HepG2 (cell line): Measurements from ENCODE around the gene BGN. TPM values are rescaled to one million over a fixed set of nuclear protein-coding genes. Genes with fewer than 3 reads are reported as not detected.

ENCODE experiments used
- ATAC-seq: fragments of 200-7000 bp; cut with Tn5 transposase; 3 replicates; pipeline ENCODE4 v1.9.1; 2020; ENCODE audit warnings: mild to moderate bottlenecking, moderate library complexity
- BruUV-seq: library from RNA; stranded (reverse); fragments of 400-500 nt; replicated peaks from 2 replicates; lab custom pipeline; 2021; lab: Mats Ljungman, UMichigan
- CTCF ChIA-PET: fragments of 300-600 bp; formaldehyde crosslinking; extraction: SDS; loops from one replicate; lab custom pipeline; 2021; ENCODE audit warnings: low total read pairs, inconsistent platforms, low intra/inter-chr PET ratio; lab: Yijun Ruan, JAX
- POLR2A ChIA-PET: fragments of 350-600 bp; sonication (Branson Sonifier 250); formaldehyde crosslinking; loops from one replicate; lab custom pipeline; 2020; ENCODE audit warnings: antibody characterized with exemption, inconsistent platforms; lab: Yijun Ruan, JAX
- DNase-seq: peaks from one replicate; pipeline ENCODE4 v3.0.0-alpha.2; 2015; ENCODE audit warnings: low spot score
- FAIRE-seq: peaks from 3 replicates; lab custom pipeline; 2011; peaks lifted over from hg19 to GRCh38; lab: Jason Lieb, UNC
- H2AFZ ChIP-seq: one replicate; pipeline ENCODE4 v1.6.1; 2011; ENCODE audit warnings: low read length, inconsistent platforms
- H3K27ac ChIP-seq: fragments of 300-600 bp; 3 replicates; pipeline ENCODE4 v1.8.0; 2011; ENCODE audit warnings: mixed run types, mild to moderate bottlenecking, mixed read lengths, low read length, inconsistent platforms; ENCODE audit not compliant: insufficient read depth; ENCODE audit errors: extremely low read length
- H3K27me3 ChIP-seq, 2 experiments: fragments of 200-600 bp in 1 of 2; 2 replicates in 1 of 2; 3 replicates in 1 of 2; pipeline versions ENCODE4 v1.6.0 to v1.8.0; 2011; ENCODE audit warnings: low read length in 2 of 2, mild to moderate bottlenecking in 2 of 2, moderate library complexity in 2 of 2, inconsistent platforms in 1 of 2; ENCODE audit not compliant: insufficient read depth in 2 of 2, control insufficient read depth in 1 of 2
- H3K36me3 ChIP-seq, 2 experiments: fragments of 200-600 bp in 1 of 2; replicated peaks in 1 of 2; 2 replicates in 1 of 2; 3 replicates in 1 of 2; pipeline versions ENCODE4 v1.5.1 to v1.8.0; 2011; ENCODE audit warnings: low read length in 2 of 2, inconsistent platforms in 1 of 2; ENCODE audit not compliant: insufficient read depth in 2 of 2, control insufficient read depth in 1 of 2
- H3K4me1 ChIP-seq: 2 replicates; pipeline ENCODE4 v1.5.1; 2012; ENCODE audit warnings: low read length, inconsistent platforms; ENCODE audit not compliant: insufficient read depth
- H3K4me2 ChIP-seq: 2 replicates; pipeline ENCODE4 v1.6.0; 2011; ENCODE audit warnings: low read depth, low read length, inconsistent platforms
- H3K4me3 ChIP-seq, 3 experiments: fragments of 200-600 bp in 1 of 3; sonication (generic), shearing (Covaris generic) in 1 of 3; replicated peaks in 1 of 3; 2 replicates each; pipeline ENCODE4 v1.5.1; 2011 to 2016; ENCODE audit warnings: low read length in 3 of 3, inconsistent platforms in 2 of 3, low read depth in 2 of 3, mild to moderate bottlenecking in 2 of 3, control low read depth in 1 of 3, mixed read lengths in 1 of 3; ENCODE audit not compliant: insufficient read depth in 1 of 3
- H3K79me2 ChIP-seq: one replicate; pipeline ENCODE4 v1.6.1; 2011; ENCODE audit warnings: low read length, inconsistent platforms; ENCODE audit not compliant: insufficient read depth
- H3K9ac ChIP-seq: 2 replicates; pipeline ENCODE4 v1.6.0; 2011; ENCODE audit warnings: mild to moderate bottlenecking, low read depth, low read length, inconsistent platforms; ENCODE audit not compliant: insufficient read depth
- H3K9me3 ChIP-seq: 2 replicates; pipeline ENCODE4 v1.5.1; 2012; ENCODE audit warnings: mild to moderate bottlenecking, low read length
- H4K20me1 ChIP-seq: 2 replicates; pipeline ENCODE4 v1.6.0; 2011; ENCODE audit warnings: inconsistent platforms, mild to moderate bottlenecking, low read length, moderate library complexity; ENCODE audit not compliant: insufficient read depth
- AGO2 ChIP-seq: fragments of 200-400 bp; formaldehyde crosslinking; optimal IDR thresholded peaks from 2 replicates; pipeline ENCODE3; 2017; ENCODE audit warnings: mild to moderate bottlenecking, low read depth, low read length, moderate library complexity
- DNMT1 ChIP-seq: sonication (generic); formaldehyde crosslinking; IDR thresholded peaks from 2 replicates; pipeline ENCODE4 v1.5.1; 2020; ENCODE audit warnings: mild to moderate bottlenecking, missing genetic modification reagents
- FOSL2 ChIP-seq: sonication (generic); formaldehyde crosslinking; IDR thresholded peaks from 2 replicates; pipeline ENCODE4 v1.4.0; 2020; ENCODE audit warnings: missing genetic modification reagents
- HDAC2 ChIP-seq: sonication (generic); formaldehyde crosslinking; IDR thresholded peaks from 2 replicates; pipeline ENCODE4 v1.4.0; 2020; ENCODE audit warnings: missing genetic modification reagents
- HOXD1 ChIP-seq: sonication (generic); formaldehyde crosslinking; IDR thresholded peaks from 2 replicates; pipeline ENCODE4 v1.5.0; 2020; ENCODE audit warnings: missing genetic modification reagents
- RNF2 ChIP-seq: fragments of 450-650 bp; conservative IDR thresholded peaks from 2 replicates; pipeline ENCODE4 v1.6.1; 2016; ENCODE audit warnings: low read depth
- SRSF9 ChIP-seq: fragments of 200-400 bp; formaldehyde crosslinking; IDR thresholded peaks from 2 replicates; pipeline ENCODE4 v1.6.1; 2018; ENCODE audit warnings: borderline replicate concordance, mild to moderate bottlenecking, low read depth, low read length; ENCODE audit not compliant: insufficient read depth, poor library complexity, severe bottlenecking
- TBL1XR1 ChIP-seq: fragments of 150-350 bp; IDR thresholded peaks from 2 replicates; pipeline ENCODE4 v1.6.1; 2014; ENCODE audit warnings: borderline replicate concordance, low read length; ENCODE audit not compliant: partially characterized antibody
- ZBTB3 ChIP-seq: sonication (generic); formaldehyde crosslinking; IDR thresholded peaks from 2 replicates; pipeline ENCODE4 v1.4.0; 2020; ENCODE audit warnings: low read depth, mild to moderate bottlenecking, moderate library complexity, missing genetic modification reagents, borderline replicate concordance
- ZNF138 ChIP-seq: sonication (generic); formaldehyde crosslinking; IDR thresholded peaks from 2 replicates; pipeline ENCODE4 v1.5.0; 2020; ENCODE audit warnings: mild to moderate bottlenecking, low read depth, missing genetic modification reagents
- ZNF383 ChIP-seq: sonication (generic); formaldehyde crosslinking; IDR thresholded peaks from 2 replicates; pipeline ENCODE4 v1.4.0; 2020; ENCODE audit warnings: missing genetic modification reagents, mild to moderate bottlenecking, borderline replicate concordance
- ZNF768 ChIP-seq: sonication (generic); formaldehyde crosslinking; IDR thresholded peaks from 2 replicates; pipeline ENCODE4 v1.4.0; 2020; ENCODE audit warnings: missing genetic modification reagents
- WGBS: methylation state at CpG from one replicate; pipeline ENCODE4 v1.1.6; 2017; ENCODE audit warnings: low lambda C conversion rate; 5-methylcytosine and 5-hydroxymethylcytosine counted together
- in situ Hi-C: cut with HindIII; loops from 2 replicates; pipeline ENCODE4 v1.10.0; 2017; ENCODE audit warnings: low pct_unique_long_range_greater_than_20kb; ENCODE audit not compliant: extremely low pct_ligation_motif_present
- intact Hi-C: fragments of 100-400 bp; cut with micrococcal nuclease; formaldehyde crosslinking; loops from one replicate; pipeline ENCODE4 v1.10.0; 2022; ENCODE audit not compliant: unreplicated experiment
- polyA plus RNA-seq, 8 experiments: library from polyadenylated mRNA; depleted of rRNA in 3 of 8; stranded (reverse) in 7 of 8; unstranded in 1 of 8; fragments of >200 nt; fragmentation: Illumina TruSeq in 4 of 8; extraction: Trizol in 4 of 8; gene quantifications; 2 replicates each; pipeline versions ENCODE4 v1.2.1 to v1.2.3, GENCODE V29; 2011 to 2016; ENCODE audit warnings: low read depth in 4 of 8, missing spikeins in 1 of 8, mixed read lengths in 1 of 8; ENCODE audit not compliant: insufficient read depth in 1 of 8
- total RNA-seq, 5 experiments: library from RNA; depleted of rRNA; stranded (reverse); fragments of >200 nt; fragmentation: Illumina TruSeq; extraction: Trizol; gene quantifications; 2 replicates each; pipeline ENCODE4 v1.2.3, GENCODE V29; 2016; ENCODE audit warnings: low read depth in 1 of 5
- TF ChIP-seq, protein P1 (sequence below): sonication (generic); formaldehyde crosslinking; IDR thresholded peaks from 2 replicates; pipeline ENCODE4 v1.4.0; 2020; ENCODE audit warnings: missing genetic modification reagents; ENCODE audit errors: not compliant biosample characterization
- TF ChIP-seq, protein P2 (sequence below): sonication (generic); formaldehyde crosslinking; conservative IDR thresholded peaks from 2 replicates; pipeline ENCODE4 v1.8.1; 2023; ENCODE audit warnings: missing genetic modification reagents
- TF ChIP-seq, protein P3 (sequence below): sonication (generic); formaldehyde crosslinking; IDR thresholded peaks from 2 replicates; pipeline ENCODE4 v1.4.0; 2020; ENCODE audit warnings: missing genetic modification reagents

The BGN gene
- total and polyA plus RNA-seq, 2 of the 13 experiments (the other 11 are each of a cell fraction or from before 2014, with no cell fraction given): 0.18 to 0.63 TPM

DNA sequence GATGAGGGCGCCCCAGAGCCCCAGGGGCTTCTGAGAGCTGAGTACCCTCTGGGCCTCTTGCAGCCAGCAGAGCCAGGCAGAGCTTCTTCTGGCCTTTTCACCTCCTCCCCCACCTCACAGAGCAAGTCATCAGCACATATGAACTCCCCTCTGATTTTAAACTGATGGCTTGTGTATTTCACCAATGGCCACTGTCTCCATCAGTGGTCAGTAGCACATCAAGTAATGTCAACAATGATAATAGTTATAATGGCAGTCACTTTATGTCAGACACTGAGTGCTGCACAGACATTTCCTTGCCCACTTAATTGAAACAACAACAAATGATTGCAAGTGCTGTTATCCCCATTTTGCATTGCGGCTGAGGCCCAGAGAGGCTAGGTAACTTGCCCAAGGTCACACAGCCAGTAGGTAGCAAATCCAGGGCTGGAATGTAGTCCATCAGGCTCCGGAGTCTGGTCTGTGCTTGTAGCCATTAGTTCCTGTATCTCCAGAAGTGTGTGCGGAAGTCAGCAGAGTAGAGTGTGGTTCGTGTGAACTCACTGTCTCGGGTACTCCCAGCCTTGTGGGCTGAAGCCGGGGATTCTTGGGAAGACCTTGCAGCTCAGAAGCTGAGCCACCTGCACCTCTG is 25.6 kb downstream of the BGN start:
- Histone ChIP-seq H3K4me3 (no peak overlapping the region), H3K4me1 (no peaks in the 10 kb centered on the region), H3K9ac (no peak overlapping the region), H3K79me2 (no peaks in the 10 kb centered on the region), H4K20me1 (no peaks in the 10 kb centered on the region), H3K27me3 (peaks cover 0 to 13% of the 10 kb centered on the region in 2 experiments; a peak in 1 of 5 replicates), H3K4me2 (no peak overlapping the region), H2AFZ (no peak overlapping the region)
- DNase-seq: no peak
- ATAC-seq: no peak
- CTCF ChIA-PET: no interaction called here
- in situ Hi-C loops: no loop called here
- 80% methylated on average over 1 of the region's 7 CpGs for whole genome bisulfite sequencing
- FAIRE-seq: no peak
- TF ChIP-seq ZNF768 (peak; percentile 70; the same call in 1 of the 2 replicates), TBL1XR1 (no peak)
- TF ChIP-seq, all 625 proteins: peak for 1
- Histone ChIP-seq H3K9me3 (no peaks in the 10 kb centered on the region), H3K27ac (no peak overlapping the region), H3K36me3 (no peaks in the 10 kb centered on the region)
- intact Hi-C loops: no loop called here
- no TSS peak for BruUV-seq
- POLR2A ChIA-PET: no interaction called here

DNA sequence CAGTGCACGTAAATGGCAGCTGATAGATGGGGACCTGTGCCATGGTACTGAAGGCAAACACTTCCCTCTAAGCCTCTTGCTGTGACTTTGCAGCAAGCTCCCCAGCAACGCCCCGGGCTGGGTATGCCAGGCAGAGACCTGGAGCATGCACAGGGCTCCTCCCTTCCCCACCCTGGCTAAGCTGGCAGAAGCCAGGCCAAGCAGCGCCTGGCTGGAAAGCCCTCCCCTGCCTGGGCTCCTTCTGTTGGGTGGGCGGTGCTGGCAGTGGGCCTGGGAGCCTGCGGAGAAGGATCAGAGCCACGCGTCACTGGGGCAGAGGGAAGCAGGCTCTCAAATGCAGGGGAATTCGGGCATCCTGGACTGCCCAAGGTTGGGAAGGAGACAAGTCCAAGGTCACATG is 26.3 kb downstream of the BGN start:
- Histone ChIP-seq H2AFZ (no peak overlapping the region), H3K27me3 (peaks cover 0 to 9% of the 10 kb centered on the region in 2 experiments; a peak in 1 of 5 replicates), H3K9me3 (no peaks in the 10 kb centered on the region), H3K79me2 (no peaks in the 10 kb centered on the region), H3K4me3 (no peak overlapping the region), H3K36me3 (no peaks in the 10 kb centered on the region), H3K4me2 (no peak overlapping the region), H3K27ac (no peak overlapping the region), H3K4me1 (no peaks in the 10 kb centered on the region), H4K20me1 (no peaks in the 10 kb centered on the region), H3K9ac (no peak overlapping the region)
- DNase-seq (no peak), ATAC-seq (no peak), FAIRE-seq (no peak)
- intact Hi-C loops (no loop called here), in situ Hi-C loops (no loop called here)
- TF ChIP-seq FOSL2 (no peak), DNMT1 (CRISPR knock-in tag) (no peak), HDAC2 (CRISPR knock-in tag) (no peak), ZNF138 (CRISPR knock-in tag) (no peak), HOXD1 (CRISPR knock-in tag) (no peak), RNF2 (no peak), AGO2 (no peak), ZNF383 (CRISPR knock-in tag) (no peak), ZBTB3 (CRISPR knock-in tag) (no peak), SRSF9 (no peak)
- TF ChIP-seq, protein P1, sequence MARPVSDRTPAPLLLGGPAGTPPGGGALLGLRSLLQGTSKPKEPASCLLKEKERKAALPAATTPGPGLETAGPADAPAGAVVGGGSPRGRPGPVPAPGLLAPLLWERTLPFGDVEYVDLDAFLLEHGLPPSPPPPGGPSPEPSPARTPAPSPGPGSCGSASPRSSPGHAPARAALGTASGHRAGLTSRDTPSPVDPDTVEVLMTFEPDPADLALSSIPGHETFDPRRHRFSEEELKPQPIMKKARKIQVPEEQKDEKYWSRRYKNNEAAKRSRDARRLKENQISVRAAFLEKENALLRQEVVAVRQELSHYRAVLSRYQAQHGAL (CRISPR knock-in tag): no peak
- TF ChIP-seq, protein P2, sequence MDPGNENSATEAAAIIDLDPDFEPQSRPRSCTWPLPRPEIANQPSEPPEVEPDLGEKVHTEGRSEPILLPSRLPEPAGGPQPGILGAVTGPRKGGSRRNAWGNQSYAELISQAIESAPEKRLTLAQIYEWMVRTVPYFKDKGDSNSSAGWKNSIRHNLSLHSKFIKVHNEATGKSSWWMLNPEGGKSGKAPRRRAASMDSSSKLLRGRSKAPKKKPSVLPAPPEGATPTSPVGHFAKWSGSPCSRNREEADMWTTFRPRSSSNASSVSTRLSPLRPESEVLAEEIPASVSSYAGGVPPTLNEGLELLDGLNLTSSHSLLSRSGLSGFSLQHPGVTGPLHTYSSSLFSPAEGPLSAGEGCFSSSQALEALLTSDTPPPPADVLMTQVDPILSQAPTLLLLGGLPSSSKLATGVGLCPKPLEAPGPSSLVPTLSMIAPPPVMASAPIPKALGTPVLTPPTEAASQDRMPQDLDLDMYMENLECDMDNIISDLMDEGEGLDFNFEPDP (CRISPR knock-in tag): no peak
- TF ChIP-seq, protein P3, sequence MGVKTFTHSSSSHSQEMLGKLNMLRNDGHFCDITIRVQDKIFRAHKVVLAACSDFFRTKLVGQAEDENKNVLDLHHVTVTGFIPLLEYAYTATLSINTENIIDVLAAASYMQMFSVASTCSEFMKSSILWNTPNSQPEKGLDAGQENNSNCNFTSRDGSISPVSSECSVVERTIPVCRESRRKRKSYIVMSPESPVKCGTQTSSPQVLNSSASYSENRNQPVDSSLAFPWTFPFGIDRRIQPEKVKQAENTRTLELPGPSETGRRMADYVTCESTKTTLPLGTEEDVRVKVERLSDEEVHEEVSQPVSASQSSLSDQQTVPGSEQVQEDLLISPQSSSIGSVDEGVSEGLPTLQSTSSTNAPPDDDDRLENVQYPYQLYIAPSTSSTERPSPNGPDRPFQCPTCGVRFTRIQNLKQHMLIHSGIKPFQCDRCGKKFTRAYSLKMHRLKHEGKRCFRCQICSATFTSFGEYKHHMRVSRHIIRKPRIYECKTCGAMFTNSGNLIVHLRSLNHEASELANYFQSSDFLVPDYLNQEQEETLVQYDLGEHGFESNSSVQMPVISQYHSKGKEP: no peak
- POLR2A ChIA-PET: no interaction called here
- WGBS: no CpG with 5 or more reads among the region's 9 CpGs
- CTCF ChIA-PET: no interaction called here
- no TSS peak for BruUV-seq
